SW480 (cell line): ENCODE measurements around the gene SPAG17.
A peak's percentile ranks its signal among the peaks of the same experiment; 100 is the strongest.
"Not testable (repeated sequence)": the region's sequence is repeated elsewhere in the genome, so short reads cannot be mapped to it uniquely, and the experiment has no call there.

Experiments
- DNase-seq: peaks from one replicate; pipeline ENCODE4 v3.0.0-alpha.2; 2016; ENCODE audit warnings: low spot score

SPAG17 gene

DNA sequence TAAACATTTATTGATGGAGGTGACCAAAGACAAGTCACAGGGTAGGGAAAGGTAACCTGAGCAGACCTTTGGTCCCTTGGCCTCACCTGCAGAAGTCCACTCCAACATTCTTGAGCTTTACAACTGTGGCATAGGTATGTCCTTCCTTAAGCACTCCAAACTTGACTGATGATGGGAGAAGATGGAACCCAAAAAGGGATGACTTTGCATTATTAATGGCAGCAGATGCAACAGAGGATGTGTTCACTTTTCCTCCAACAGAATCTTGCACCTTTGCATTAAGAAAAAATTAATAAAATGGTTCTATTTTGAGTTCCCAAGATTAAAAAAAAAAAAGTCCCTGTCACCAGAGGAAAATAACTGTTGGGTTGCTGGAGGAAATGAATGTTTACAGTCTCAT is 213.3 kb downstream of the SPAG17 start:
- DNase-seq = no peak

DNA sequence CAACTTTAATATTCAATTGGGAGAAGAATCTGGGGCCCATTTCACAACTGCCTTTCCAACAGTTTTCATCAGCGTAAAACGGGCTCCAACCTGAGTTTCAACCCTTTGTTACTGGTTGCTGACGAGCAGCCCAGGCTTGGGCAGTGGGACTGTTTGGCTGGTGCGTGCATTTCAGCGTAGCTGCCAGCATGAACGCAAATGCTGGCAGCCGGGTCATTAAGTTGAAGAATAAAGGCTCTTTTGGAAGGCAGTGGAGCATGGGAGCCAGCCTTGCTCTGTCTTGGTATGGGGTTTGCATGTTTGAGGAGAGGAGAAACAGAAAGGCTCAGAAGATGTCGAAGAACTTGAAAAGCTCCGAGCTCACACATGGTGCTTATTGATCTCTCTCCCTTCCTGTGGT is 214.8 kb downstream of the SPAG17 start:
- no peak for DNase-seq

DNA sequence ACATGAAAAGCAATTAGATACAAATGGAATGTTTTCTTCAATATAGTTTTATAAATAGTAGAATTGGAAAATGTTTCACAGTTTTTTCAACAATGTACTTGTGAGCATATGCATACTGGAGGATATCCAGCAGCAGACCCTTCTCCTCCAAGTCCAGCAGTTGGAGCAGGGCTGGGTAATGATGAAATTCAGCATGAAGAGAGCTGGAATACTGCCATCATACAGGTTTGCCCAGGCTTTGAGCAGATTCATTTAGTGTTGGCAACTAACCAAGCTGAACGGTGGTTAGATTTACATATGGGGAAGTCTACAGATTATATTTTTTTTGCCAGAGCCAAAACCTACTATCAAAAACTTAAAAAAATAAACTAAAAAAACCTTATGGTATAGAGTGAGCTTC is 217.1 kb downstream of the SPAG17 start:
- no peak for DNase-seq

DNA sequence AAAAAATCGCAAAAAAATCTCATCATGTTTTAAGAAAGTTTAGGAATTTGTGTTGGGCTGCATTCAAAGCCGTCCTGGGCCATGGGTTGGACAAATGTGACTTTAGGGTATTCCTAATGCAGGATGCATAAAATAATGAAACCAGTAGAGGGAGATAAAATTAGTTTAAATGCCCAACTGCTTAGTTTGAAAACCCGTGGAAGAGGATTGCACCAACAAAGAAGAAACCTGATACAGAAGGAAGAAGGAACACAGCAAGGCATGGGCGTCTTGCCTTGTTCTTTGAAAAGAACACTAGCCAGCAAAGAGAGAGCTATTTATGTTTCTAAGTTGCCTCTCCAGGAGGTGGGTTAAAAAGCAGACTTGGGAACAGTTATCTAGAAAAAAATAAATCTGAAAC is 217.6 kb downstream of the SPAG17 start:
- DNase-seq = no peak

DNA sequence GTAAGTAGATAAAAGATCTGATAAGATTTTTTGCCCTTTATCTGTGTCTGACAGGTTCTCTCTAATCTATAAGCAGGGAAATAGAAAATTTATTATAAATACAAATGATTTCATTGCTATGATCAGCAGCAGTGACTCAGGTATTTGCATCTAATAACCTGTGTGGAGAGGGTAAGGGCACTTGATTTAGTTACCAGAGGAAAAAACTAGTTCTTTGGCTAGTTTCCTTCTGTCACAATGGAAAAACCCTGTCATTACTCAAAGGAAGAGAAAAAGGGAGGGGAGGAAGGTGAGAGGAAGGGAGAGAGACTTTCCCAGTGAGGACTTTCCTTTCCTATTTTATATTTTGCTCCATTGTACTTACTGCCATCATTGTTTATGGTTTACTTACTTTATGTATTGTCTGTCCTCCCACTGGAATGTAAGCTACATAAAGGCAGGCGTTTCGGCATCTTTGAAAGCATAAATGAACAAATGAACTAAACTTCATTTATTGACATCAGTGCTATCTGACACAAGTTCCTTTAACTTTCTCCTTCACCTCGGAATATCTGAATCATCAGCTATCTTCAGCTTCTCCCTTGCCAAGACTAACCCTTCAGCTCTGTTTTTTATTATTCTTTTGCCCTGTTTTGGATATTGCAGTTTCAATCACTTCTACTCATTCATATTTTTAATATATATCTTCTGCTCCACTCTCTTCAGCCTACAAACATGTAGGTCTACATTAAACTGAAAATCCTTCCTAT is 220.6 kb downstream of the SPAG17 start:
- no peak for DNase-seq

DNA sequence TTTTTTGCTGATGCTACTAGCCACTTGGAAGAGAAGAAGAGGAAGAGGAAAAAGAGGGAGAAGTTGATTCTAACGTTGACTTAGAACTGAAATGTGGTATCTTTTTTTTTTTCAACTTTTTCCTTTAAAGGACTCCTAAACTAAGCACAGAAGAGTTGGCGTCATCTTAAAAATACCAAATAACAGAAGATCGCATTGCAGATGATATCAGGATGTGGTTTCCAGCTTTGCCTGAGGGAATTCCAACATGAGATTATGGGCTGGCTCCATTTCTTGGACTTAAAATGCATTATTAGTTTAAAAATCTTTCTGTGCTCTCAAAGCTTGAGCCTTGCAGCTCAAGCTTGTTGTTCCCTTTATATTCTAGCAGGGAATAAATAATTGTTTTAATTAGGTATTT is 225.7 kb downstream of the SPAG17 start:
- no peak for DNase-seq

DNA sequence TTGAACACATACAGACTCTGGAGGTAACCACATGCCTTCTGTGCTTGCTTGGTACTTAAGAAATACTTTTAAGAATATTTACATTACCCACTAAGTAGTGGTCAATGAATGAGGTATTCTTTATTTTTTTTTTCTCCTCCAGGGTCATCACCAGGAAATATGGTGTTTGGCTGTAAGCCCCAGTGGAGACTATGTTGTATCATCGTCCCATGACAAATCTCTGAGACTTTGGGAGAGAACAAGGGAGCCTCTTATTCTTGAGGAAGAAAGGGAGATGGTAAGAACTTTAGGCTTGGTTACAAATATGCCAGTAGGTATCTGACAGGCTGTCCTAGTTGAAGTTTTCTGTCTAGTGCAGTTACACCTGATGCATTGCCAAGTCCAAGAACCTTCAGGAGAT is 232.6 kb downstream of the SPAG17 start:
- no peak for DNase-seq

DNA sequence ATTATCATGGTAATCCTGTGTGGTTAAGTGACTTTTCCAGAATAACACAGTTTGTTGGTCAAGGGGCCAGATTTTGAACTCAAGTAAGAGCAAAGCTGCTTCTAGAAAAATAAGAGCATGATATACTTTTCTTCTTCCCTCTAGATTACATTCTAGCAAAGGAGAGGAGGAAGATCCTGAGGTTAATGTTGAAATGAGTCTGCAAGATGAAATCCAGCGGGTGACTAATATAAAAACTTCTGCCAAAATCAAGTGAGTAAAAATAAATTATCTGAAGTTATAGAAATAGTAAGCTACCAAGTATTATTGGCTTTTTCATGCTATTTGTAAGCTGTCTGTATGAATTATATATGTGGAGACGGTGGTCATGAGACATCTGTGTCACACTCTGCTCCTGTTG is 242.7 kb downstream of the SPAG17 start:
- DNase-seq = no peak

DNA sequence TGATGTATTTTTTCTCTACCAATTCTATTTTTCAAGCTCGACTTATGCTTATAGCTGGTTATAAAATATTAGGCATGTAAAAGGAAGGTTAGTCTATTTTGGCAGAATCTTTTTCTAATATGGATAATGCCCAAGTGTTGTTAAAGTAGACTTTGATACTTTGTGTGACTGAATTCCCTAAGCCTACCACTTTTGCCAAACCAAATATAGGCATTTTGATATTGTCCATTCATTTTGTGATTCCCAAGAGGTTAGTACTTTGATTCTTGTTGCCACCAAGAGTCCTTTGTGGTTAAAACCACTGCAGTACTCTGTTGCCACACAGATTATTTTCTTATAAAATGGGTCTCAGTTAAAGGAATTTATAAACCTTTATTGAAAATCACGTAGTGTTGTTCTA is 251.3 kb downstream of the SPAG17 start:
- DNase-seq = no peak

DNA sequence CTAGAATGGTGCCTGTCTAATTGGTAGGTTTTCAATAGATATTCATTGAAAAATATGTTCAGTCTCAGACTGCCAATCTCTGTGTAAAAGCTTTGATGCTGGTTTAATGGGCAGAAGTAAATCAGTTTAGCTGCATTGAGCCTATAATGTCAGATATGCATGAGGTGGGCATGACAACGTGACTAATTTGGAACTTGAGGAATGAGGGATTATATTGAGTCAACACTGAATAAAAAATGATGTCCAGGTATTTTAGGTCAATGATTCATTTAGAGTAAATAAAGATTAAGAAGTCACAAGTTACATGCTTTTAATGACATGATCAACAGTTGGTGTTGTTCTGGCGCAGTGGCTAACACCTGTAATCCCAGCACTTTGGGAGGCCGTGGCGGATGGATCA is 252.5 kb downstream of the SPAG17 start:
- no peak for DNase-seq

DNA sequence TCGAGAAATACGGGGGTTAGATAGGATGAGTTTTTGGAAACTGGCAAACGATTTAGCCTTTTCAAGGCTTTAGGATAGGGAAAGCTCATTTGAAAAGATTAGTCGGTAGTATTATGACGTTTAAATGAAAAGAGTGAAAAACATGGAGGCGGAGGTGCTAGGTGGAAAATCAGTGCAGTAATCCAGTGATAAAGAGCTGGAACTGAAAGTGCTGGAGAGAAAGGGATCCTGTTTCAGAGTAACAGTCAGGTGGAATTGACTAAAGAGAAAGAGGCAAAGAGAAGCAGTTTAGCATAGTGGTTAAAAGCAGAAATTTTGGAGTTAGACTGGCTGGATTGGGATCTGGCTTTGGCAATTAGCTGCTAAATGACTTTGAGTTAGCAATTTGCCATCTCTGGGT is 254.5 kb downstream of the SPAG17 start:
- peak; percentile 1 for DNase-seq

DNA sequence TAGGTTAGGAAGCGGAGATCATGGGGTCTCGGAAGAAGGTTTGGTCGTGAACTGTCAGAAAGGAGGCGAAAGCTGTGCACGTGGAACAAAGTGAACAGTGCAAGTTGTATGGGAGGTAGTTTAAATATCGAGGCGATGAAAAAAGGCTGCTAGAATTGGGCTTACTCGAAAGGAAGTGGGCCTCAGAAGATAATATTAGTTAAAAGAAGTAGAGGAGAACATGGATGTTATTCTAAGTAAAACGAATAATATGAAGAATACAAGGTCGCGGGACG is 254.9 kb downstream of the SPAG17 start:
- DNase-seq = no peak

DNA sequence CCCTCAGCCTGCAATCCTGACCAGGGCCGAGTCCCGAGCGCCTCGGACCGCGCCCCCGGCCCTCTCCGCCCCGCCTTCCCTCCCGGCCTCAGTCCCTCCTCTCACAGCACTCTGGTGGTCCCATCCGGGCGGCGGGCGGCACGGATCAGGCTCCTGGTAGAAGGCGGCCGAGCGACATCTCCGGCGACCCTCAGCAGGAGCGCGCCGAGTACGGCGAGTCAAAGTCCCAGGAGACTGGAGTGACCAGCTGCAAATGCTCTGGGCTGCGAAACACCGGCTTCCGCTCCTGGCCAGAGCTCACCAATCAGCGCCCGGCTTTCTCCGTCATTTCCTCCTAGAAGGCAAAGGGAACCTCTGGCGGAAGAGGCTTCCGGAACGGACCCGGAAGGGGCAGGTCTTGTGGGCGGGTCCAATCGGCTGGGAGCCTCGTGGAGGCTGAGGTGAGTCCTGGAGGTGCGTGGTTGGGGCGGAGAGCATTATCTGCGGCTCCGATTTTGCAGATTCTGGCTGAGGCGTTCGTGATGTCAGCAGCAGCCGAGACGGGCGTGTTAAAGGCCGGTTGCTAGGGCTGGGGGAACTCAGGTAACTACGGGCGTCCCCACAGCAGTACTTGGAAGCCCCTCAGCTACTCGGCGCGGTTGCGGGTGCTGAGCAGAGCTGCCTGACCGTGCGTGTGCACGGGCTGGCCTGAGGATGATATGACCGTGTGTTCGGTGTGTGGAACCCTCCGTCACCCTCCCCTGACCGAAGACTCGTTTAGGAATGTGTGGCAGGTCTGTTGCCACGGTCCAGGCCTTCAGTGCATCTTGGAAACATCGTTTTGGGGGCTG is 255.5 kb downstream of the SPAG17 start, which contains the start of the genes GDAP2 and WDR3:
TSS of gene GDAP2 (minus strand) at position 279 of the 830 bp plus-strand sequence. CDS start 9,264 bp downstream, outside the sequence.
TSS of gene WDR3 (plus strand) at position 397 of the 830 bp plus-strand sequence. CDS start 3,581 bp downstream, outside the sequence.
- DNase-seq = peak; percentile 97

DNA sequence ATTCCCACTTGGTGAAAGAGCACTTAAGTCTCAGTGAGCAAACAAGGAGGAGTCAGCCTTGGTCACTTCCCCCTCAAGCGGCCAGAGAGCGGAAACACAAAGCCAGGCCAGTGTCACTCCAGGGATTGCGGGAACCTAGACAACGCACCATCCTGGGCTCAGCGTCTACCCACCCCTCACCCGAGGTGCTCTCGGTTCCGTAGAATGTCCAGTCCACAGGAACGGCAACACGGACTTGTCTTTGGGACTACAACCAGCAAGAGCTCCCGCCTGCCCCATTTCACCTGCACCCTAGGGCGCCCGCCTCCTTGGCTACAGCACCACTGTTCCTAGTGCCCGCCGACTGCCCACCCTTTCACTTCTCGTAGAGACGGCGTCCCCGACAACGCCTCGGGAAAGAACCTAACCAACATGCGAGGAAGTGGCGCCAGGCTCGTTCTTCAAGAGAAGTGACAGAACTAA is 256.1 kb downstream of the SPAG17 start:
- DNase-seq = peak; percentile 49

DNA sequence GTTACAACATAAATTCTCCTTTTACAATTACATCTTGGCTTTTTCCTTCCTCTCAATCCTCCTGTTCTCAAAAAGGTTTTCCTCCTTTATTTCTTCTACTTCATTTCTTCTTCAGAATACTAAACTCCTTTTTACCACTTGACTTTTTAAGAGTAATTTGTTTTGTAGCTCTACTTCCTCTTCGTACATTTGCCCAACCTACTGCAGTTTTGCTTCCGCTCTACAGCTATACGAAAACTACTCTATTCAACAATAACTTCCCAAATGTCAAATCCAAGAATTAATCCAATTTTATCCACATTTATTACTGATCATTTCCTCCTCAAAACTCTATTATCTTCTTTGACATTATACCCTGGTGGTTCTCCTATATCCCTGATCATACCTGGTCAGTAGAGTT is 259.0 kb downstream of the SPAG17 start:
- DNase-seq = no peak

DNA sequence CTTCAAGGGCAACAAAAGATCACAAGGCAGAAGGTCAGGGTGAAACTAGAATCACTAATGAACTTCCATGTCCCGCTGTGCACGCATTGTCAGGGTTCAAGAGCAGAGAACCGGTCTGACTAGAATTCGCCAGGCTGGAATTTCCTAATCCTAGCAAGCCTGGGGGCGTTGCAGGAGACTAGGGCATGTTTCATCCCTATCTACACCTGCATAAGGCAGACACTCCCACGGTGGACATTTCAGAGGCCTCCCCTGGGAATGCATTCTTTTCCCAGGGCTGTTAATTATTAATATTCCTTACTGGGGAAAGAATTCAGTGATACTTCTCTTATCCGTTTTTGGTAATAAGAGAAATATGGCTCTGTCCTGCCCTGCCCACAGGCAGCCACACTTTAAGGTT is 262.3 kb downstream of the SPAG17 start:
- not testable (repeated sequence) for DNase-seq

DNA sequence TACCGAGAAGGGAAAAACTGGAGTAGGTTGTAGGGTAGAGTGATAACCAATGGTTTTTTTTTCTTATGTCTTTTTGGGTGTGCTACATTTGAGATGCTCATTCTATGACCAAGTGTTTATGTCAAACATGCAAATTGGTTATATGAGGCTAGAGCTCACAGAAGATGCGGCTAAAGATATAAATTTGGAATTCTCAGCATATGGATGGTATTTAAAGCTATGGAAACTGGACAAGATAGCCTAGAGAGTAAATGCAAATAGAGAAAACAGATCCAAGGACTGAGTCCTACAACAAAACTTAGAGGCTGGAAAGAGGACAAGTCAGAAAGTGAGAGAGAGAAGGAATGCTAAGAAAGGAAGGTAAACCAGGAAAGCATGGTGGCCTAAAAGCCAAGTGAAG is 263.0 kb downstream of the SPAG17 start:
- no peak for DNase-seq

DNA sequence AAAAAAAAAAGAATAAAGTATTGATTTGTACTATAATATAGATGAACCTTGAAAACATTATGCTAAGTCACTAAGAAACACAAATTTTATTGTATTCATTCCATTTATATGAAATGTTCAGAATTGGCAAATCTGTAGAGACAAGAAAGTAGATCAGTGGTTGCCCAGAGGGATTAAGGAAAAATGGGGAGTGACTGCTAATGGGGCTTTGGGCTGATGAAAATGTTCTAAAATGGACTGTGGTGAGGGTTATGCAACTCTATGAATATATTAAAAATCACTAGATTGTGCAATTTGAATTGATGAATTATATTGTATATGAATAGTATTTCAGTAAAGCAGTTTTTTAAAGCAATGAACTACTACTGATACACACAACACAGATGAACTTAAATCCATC is 265.7 kb downstream of the SPAG17 start:
- DNase-seq = no peak

DNA sequence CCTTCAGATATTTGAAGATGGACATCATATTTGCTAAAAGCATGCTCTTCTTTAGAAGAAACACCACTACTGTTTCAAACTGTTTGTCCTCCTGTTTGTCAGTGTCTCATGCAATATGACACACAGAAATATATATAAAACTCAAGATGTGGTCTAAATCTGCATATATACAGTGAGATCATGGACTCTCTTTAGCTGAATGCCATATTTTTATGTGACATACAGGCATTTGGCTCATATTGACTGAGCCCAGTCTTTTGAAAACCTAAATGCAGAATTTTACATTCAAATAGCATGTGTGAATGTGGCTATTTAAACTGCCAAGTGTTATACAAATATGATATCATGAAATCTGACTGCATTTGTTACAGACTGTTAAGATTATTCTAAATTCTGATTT is 274.0 kb downstream of the SPAG17 start:
- DNase-seq = no peak

DNA sequence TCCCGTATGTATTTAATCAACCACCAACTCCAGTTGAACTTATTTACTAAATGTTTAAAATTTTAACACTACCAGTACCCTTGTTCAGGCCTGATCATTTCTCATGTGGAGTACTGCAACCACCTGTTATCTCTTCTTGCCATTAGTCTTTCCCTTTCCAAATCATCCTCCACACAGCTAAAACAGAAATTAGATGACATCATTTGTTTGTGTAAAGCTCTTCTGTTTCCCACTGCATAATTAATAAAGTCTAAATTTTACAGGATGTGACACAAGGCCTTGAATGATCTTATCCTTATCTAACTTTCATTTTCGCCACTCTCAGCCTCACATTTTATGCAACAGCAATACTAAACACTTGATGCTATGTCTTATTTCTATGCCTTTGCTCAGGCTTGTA is 280.0 kb downstream of the SPAG17 start:
- no peak for DNase-seq

DNA sequence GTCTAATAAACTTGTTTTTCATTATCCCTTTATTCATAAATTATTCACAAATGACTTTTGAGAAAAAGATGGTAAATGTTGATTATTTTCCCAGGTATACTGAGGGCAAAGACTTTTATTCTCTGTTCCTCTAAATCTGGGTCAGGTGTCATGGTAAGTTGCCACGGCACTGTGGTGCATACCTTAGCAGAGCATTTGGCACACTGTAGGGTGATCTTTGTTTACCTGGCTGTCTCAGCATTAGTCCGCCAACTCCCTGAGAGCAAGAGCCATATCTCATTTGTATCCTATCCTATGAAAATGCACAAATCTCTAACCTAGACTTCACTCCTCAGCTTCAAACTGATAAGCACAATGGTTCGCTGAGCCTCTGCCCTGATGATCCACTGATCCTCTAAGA is 280.5 kb downstream of the SPAG17 start:
- DNase-seq = no peak
